ENCODE results near the gene WDR49. TPM values are rescaled to one million over a fixed set of nuclear protein-coding genes. Genes with fewer than 3 reads are reported as not detected.

Gene WDR49
- total RNA-seq, 1 donor from 2014 or later = 2.2 TPM

DNA sequence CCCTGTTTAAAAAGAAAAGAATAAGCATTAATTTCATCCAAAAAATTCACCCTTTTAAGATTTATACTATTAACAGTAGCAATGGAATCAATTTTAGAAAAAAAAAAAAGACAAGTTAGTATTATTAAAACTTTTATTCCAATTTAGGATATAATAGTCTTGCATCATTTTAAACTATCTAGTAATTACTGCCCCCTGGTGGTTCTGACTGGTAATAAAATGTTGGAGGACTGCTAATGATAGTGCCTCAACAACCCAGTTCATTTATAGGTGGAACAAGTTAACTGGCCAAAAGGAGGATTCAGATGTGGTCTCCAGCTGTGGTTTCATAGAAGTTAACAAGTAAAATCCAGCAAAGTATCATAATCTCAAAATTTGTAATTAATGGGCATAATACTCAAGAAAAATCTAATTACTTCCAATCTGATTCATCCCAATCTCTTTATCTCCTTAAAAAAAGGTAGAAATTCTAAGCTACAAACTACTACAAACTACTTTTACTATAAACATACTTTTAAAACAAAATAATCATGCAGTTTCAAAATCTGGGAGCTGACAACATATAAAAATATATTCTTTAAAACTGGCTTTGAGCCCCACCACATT lies 30.7 kb upstream of the WDR49 start:
- intact Hi-C loops (cut with DNase I) = no loop called here
- peaks cover 0 to 11% of the 10 kb centered on the region in 2 donors for H3K36me3 ChIP-seq
- H3K4me3 ChIP-seq = no peak overlapping the region
- no peak for DNase-seq (ENCODE audit: extremely low spot score in 2 of 2)
- H3K4me1 ChIP-seq = no peaks in the 10 kb centered on the region
- H3K27ac ChIP-seq = no peak overlapping the region
- no peaks in the 10 kb centered on the region for H3K9me3 ChIP-seq
- TF ChIP-seq, protein P1, sequence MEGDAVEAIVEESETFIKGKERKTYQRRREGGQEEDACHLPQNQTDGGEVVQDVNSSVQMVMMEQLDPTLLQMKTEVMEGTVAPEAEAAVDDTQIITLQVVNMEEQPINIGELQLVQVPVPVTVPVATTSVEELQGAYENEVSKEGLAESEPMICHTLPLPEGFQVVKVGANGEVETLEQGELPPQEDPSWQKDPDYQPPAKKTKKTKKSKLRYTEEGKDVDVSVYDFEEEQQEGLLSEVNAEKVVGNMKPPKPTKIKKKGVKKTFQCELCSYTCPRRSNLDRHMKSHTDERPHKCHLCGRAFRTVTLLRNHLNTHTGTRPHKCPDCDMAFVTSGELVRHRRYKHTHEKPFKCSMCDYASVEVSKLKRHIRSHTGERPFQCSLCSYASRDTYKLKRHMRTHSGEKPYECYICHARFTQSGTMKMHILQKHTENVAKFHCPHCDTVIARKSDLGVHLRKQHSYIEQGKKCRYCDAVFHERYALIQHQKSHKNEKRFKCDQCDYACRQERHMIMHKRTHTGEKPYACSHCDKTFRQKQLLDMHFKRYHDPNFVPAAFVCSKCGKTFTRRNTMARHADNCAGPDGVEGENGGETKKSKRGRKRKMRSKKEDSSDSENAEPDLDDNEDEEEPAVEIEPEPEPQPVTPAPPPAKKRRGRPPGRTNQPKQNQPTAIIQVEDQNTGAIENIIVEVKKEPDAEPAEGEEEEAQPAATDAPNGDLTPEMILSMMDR (IDR thresholded peaks at IDR 0.05) = peak in 2 of 3 experiments; percentile 37 to 50
- no peak for TF ChIP-seq POLR2AphosphoS5 (IDR thresholded peaks at IDR 0.05; ENCODE audit: insufficient read depth in 1 of 2, low read depth in 1 of 2)
- no peaks in the 10 kb centered on the region for H3K27me3 ChIP-seq

DNA sequence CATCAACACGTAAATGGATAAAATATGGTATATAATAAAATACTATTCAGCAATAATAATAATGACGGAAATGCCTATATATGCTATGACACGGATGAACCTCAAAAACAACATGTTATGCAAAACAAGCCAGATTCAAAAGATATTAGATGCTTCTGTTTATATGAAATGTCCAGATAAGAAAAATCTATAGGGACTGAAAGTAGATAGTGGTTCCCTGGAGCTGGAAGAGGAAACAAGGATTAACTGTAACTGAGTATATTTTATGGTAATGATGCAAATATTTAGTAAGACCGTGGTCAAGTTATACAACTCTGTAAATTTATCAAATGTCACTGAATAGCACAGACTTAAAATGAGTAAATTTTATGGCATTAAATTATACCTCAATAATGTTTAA lies 25.8 kb upstream of the WDR49 start:
- H3K4me1 ChIP-seq = no peaks in the 10 kb centered on the region
- TF ChIP-seq POLR2AphosphoS5 (IDR thresholded peaks at IDR 0.05; ENCODE audit: insufficient read depth in 1 of 2, low read depth in 1 of 2) = no peak
- no peak for TF ChIP-seq POLR2A (IDR thresholded peaks at IDR 0.05)
- TF ChIP-seq, protein P1 (IDR thresholded peaks at IDR 0.05) = no peak
- no peak overlapping the region for H3K4me3 ChIP-seq
- DNase-seq (ENCODE audit: extremely low spot score in 2 of 2) = no peak
- intact Hi-C loops (cut with DNase I) = no loop called here
- peaks cover 15% of the 10 kb centered on the region for H3K9me3 ChIP-seq
- peaks cover 0 to 39% of the 10 kb centered on the region in 2 donors for H3K36me3 ChIP-seq
- no peak overlapping the region for H3K27ac ChIP-seq
- no peaks in the 10 kb centered on the region for H3K27me3 ChIP-seq

- Histone ChIP-seq H3K4me3 (no peak overlapping the region), H3K27ac (no peak overlapping the region), H3K4me1 (no peaks in the 10 kb centered on the region), H3K27me3 (no peaks in the 10 kb centered on the region), H3K36me3 (peaks cover 0 to 34% of the 10 kb centered on the region in 2 donors), H3K9me3 (peaks cover 15% of the 10 kb centered on the region)
- DNase-seq (ENCODE audit: extremely low spot score in 2 of 2) = no peak
- TF ChIP-seq POLR2AphosphoS5 (IDR thresholded peaks at IDR 0.05; ENCODE audit: insufficient read depth in 1 of 2, low read depth in 1 of 2) (no peak), POLR2A (IDR thresholded peaks at IDR 0.05) (no peak)
- TF ChIP-seq, protein P1 (IDR thresholded peaks at IDR 0.05) = no peak
- intact Hi-C loops (cut with DNase I) = no loop called here
Observed at GRCh38 chr3:167675848-167676247, 22.1 kb upstream of the WDR49 start.

DNA sequence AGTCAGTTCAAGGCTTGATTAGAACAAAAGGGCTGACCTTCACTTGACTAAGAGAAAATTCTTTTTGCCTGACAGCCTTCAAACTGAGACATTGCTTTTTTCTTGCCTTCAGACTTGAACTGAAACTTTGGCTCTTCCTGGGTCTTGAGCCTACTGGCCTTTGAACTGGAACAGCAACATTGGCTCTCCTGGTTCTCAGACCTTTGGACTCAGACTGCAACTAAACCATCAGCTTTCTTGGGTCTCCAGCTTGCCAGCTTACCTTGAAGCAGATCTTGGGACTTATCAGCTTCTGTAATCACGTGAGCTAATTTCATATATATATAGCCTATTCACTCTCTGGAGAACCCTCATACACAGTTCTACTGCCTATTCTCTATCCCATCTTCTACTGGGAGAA lies 19.5 kb upstream of the WDR49 start:
- Histone ChIP-seq H3K9me3 (peaks cover 15% of the 10 kb centered on the region), H3K36me3 (peaks cover 0 to 34% of the 10 kb centered on the region in 2 donors), H3K27me3 (no peaks in the 10 kb centered on the region), H3K4me3 (no peak overlapping the region), H3K27ac (no peak overlapping the region), H3K4me1 (no peaks in the 10 kb centered on the region)
- no peak for TF ChIP-seq POLR2A (IDR thresholded peaks at IDR 0.05)
- TF ChIP-seq, protein P1 (IDR thresholded peaks at IDR 0.05) = no peak
- TF ChIP-seq POLR2AphosphoS5 (IDR thresholded peaks at IDR 0.05; ENCODE audit: insufficient read depth in 1 of 2, low read depth in 1 of 2) = no peak
- DNase-seq (ENCODE audit: extremely low spot score in 2 of 2) = no peak
- intact Hi-C loops (cut with DNase I) = no loop called here

- peaks cover 0 to 29% of the 10 kb centered on the region in 2 donors for H3K36me3 ChIP-seq
- DNase-seq (ENCODE audit: extremely low spot score in 2 of 2) = no peak
- TF ChIP-seq, protein P1 (IDR thresholded peaks at IDR 0.05) = no peak
- TF ChIP-seq POLR2A (IDR thresholded peaks at IDR 0.05) = no peak
- no peak for TF ChIP-seq POLR2AphosphoS5 (IDR thresholded peaks at IDR 0.05; ENCODE audit: insufficient read depth in 1 of 2, low read depth in 1 of 2)
- intact Hi-C loops (cut with DNase I) = no loop called here
- no peaks in the 10 kb centered on the region for H3K4me1 ChIP-seq
- no peaks in the 10 kb centered on the region for H3K27me3 ChIP-seq
- H3K4me3 ChIP-seq = no peak overlapping the region
- H3K9me3 ChIP-seq = peaks cover 12% of the 10 kb centered on the region
- no peak overlapping the region for H3K27ac ChIP-seq
Observed at GRCh38 chr3:167671878-167672427, 18.2 kb upstream of the WDR49 start.

Measured in vagina (tissue), 2 donors.